Stimulated activated CD8-positive, alpha-beta memory T cell treated with anti-CD3 and anti-CD28 coated beads, Interleukin-2, amount 100 ng/mL, for 48 hours (primary cell): ENCODE data around the gene HRH3.

Source experiments
- DNase-seq, 2 donors: peaks; one replicate each; pipeline ENCODE4 v3.0.0-alpha.2; 2020; ENCODE audit warnings: low read depth in 2 of 2

The HRH3 gene

DNA sequence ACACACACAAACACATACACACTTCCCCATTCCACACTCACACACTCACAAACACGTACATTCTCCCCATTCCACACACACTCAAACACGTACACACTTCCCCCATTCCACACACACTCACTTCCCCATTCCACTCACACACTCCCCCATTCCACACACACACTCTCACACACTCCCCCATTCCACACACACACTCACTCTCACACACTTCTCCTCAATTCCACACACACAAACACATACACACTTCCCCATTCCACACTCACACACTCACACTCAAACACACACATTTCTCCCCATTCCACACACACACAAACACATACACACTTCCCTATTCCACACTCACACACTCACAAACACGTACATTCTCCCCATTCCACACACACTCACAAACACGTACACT lies 9.6 kb upstream of the HRH3 start:
- no peak for DNase-seq

DNA sequence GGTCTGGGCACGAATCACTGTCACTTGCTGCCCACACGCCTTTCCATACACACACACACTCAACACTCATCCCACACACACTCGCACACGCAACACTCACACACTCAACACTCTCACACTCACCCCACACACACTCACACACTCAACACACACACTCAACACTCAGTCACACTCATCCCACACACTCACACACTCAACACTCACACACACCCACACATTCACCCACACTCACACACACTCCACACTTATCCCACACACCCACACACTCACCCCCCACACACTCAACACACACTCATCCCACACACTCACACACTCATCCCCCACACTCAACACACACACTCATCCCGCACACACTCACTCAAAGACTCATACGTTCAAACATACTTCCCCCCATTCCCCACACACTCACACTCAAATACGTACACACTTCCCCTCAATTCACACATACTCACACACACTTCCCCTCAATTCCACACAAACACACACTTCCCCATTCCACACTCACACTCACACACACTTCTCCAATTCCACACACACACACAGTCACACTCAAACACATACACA lies 9.0 kb upstream of the HRH3 start:
- no peak for DNase-seq

DNA sequence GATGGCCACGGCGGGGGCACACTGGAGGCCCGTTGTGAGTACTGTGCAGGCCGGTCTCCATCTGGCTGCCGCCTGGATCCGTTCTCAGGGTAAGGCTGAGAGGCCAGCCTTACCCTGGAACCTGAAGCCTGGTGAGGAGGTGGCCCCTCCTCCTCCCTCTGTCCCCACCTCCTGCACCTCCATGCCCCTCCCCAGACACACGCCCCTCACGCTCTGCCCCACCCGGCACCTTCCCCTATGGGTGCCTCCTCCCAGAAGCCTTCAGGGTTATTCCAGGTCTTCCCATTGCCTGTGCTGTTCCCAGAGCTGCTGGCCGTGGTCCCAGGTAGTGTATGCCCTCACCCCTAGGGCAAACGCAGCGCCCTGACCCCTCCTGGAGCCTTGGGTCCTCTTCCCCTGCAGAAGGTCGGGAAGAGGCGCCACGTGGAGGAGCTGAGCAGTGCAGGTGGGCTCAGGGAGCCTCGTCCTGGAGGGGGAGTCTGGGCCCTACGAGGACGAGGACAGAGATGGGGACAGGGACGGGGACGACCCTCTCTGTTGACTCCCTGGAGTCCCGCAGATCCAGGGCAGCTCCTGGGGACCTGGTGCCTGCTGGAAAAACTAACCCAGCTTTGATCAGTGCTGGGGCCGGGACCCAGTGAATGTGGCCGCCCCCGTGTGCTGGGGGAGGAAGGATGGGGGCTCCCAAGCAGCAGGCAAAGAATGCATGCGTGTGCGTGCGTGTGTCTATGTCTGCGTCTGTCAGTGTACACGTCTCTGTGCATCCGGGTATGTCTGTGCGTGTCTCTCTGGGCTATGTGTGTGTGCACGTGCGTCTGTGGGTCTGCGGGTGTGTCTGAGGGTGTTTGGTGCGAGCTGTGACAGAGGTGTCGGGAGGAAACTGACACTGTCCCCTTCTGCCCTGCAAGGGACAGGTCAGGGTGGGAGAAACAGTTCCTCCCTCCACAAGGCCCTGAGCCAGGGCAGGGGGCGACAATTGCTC lies 8.2 kb upstream of the HRH3 start:
- DNase-seq, result no peak

DNA sequence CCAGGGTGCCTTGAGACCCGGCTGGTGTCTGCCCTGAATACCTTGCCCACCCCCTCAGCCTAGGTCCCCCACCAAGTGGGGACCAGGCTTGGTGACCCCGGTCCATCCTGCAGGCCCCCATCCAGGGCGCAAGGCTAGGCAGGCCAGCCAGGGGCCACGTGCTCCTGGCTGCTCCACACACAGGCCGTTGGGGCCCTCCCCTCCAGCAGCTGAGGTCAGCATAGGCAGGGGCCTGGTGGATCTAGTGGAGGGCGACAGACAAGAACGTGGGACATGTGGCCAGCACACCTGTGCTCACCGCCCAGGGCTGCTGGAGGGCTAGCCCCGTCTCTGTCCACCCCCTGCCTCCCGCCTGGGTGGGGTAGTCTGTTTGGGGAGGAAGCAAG lies 7.5 kb upstream of the HRH3 start:
- no peak for DNase-seq

DNA sequence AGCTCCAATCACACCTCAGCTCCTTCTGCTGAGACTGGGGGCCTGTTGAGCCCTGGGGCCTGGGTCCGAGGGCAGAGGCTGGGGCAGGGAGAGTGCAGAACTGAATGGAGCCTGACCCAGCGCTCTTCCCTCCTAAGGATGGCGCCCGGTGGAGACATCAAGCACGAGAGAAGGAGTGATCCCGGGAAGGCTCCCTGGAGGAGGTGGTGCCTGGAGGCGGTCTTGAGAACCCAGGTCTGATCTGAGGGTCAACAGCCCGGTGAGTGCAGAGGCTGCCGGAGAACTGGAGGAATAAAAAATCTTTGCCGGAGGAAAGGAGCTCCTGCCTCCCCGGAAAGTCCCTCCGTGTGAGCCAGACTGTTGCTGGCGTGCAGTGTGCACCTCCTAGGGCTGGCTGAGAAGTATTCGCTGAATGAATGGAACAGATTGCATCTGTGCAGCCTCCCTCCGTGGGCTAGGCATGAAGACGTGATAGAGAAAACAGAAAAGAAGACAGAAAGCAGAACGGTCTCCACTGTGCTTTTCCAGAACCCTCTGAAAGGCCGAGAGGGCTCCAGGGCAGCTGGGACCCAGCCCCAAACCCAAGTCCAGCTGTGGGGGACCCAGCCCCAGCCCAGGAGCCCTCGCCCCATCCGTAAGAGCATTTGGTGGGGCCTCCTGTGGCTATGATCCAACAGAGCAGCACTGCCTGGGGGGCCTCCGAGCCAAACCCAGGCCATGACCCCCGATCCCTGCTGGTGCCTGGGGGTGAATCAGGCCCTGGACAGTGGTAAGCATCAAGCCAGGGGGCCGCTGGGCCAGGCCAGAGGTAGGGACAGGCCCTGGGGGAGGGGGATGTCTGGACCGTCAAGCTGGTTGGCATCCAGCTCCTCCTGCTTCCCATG lies 6.9 kb upstream of the HRH3 start:
- DNase-seq, result no peak

DNA sequence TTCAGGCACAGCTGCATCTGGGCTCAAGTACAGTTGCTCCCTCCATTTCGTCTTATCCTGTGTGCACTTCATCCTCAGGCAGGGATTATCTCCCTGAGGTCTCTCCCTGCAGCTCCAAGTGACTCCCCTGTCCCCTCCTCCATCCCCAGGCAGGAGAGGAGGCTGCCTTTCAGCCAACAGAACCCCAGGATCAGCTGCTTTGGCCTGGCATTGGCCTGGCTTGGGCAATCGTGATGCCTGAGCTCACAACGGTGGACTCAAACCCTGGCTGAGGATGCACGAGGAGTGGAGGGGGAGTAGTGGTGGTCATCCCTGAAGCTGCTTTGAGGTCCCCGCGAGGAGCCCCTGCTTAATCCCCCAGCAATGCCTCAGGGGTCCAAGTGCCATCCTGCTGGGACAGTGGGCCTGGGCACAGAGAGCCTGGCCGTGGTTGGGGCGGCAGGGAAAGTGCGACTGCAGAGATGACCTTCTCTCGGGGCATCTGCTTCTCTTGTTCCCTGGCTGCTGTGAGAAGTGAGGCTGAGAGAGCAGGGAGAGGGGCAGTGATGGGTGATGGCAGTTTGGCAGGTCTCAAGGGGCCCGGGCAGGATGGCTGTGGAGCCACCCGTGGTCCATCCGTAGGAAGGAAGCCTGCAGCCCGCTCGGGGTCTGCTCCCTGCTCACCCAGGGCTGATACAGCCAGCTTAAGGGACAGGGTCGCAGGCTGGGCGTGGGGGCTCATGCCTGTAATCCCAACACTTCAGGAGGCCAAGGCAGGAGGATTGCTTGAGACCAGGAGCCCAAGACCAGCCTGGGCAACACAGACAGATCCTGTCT lies 6.0 kb upstream of the HRH3 start:
- DNase-seq, result no peak

DNA sequence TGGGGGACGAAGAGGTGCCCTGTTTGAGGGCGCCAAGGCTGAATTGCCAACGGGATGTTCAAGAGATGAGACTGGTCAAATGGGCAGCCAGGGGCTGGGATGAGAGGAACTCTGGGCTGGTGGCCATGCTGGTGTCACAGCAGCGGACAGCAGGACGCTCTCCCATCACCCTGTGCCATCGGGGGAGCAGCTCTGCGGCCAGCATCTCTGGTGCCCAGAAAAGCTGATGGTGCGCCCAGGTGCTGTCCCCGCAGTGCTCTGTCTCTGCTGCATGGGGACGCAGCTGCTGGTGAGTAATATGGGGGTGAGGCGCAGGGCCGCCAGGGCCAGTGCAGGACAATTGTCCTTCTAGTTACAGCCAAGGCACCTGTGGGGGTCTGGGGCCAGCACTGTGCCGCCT lies 4.9 kb upstream of the HRH3 start:
- DNase-seq, result no peak

DNA sequence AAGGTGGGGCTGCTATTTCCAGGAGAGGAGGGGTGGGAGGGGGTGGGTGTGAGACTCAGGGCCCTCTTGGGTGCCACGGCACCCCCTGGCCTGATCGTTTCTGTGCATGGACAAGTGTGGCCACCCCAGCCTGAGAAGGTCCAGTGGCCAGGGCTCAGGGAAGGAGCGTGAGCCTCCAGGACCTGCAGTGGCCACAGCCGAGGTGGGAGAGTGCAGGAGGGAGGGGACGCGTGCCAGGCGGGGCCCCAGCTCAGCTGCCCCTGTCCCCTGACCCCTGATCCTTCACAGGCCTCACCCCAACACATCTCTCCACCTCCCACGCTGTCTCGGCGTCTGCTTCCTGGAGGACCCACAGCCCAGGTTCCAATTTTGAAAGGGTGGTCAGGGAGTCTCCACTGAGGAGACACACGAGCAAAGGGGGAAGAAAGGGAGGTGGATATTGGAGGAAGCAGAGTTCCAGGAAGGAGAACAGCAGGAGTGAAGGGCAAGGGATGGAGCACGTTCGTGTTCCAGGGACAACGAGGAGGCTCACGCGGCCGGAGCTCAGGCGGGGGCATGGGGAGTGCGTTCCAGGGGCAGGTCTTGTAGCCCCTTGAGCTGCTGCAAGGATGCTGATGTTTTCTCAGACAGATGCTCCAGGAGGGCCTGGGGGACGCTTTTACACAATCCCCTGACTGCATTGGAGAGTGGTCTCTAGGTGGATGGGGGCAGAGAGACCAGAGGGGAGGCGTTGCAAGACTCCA lies 4.2 kb upstream of the HRH3 start:
- no peak for DNase-seq

DNA sequence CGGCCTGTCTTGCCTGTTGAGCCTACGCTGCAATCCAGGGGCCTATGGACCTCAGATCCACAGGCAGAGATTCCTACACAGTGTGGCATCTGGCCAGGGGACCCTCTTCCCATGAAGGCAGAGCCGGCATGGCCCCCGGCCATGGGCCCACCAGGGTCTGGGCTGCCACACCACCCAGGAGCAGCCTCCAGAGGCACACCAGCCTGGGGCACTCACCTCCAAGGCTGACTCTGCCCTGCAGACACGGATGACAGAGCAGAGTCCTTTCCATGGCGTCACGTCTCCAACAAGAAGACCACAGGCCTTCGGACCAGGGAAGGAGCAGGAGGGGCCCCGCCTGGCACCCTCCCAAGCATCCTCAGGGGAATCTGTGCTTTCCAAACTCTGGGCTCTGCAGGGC lies 3.5 kb upstream of the HRH3 start:
- DNase-seq, result no peak

DNA sequence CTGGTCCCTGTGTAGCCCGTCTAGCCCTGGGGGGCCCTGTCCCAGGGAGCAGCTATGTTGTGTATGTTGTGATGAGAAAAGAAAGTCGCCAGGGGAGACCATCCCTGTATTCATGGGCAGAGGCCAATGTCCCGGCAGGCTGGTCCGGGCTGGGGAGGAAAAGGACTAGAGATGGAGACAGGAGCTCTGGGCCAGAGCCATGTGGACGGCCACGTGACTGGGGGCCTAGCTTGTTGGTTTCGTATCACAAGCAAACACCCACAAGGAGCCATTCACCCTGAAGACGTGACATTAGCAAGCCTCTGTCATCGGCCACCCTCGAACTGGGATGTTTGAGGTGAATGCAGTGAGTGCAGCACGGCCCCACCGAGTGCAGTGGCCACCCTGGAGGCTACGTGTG lies 2.9 kb upstream of the HRH3 start:
- no peak for DNase-seq

DNA sequence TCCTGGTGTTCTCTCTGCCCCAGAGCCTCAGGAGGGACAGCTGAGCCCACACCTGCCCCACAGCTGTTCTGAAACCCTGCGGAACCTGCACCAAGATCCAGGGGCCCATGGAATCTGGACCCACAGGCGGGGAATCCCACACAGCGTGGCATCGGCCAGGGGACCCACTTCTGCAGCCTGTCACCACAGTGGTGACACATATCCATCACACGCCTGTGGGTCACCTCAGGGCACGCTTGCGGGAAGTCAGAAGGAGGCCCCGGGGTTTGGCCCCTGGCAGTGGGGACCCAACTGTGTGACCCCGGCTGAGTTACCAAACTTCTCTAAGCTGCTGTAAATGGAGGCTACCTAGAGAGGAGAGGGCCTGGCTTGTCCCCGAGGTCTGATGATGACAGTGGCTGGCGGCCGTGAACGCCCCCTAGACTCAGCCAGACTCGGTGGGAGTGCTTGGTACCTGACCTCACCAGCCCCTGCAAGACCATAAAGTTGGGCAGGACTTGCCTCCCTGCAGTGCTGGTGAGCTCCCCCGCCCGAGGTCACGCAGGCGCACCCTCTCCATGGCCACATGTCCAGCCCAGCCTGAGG lies 2.3 kb upstream of the HRH3 start:
- DNase-seq, result no peak

DNA sequence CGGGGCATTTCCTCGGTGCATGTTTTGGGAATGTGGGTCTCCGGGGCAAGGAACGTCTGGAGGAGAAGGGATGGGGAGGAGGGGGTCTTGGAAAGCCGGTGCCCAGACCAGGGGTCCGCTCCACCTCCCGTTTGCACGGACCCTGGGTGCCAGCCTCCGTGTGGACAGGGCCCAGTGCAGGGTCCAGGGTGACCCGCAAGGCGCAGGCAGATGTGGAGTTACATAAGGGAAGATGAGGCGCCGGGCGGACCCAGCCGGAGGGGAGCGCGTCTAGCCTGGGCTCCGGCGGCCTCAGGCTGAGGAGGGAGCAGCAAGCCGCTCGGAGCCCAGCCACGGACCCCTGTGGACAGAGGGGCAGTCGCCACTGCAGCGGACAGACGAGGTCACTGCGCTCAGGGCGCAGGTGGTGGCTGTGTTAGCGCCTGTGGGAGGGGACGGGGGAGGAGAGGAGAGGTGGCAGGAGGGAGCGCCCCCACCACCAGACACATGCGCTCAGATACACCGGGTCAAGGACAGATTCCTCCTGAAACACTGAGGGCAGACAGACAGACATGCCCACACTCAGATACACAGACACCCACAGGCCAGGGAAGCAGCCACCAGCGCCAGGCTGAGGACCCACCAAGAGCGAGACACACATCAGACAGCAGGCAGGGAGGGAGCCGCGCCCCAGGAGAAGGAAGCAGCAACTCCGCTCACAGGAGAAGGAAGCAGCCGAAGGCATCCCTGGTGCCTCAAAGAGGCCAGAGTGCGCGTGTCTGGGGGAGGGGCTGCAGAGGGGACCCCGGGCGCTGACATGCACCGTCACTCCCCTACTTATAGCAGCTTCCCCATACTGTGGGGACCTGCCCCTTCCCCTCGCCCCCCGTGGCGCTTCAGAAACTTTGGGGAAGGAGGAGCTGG lies 839 bp upstream of the HRH3 start:
- no peak for DNase-seq

DNA sequence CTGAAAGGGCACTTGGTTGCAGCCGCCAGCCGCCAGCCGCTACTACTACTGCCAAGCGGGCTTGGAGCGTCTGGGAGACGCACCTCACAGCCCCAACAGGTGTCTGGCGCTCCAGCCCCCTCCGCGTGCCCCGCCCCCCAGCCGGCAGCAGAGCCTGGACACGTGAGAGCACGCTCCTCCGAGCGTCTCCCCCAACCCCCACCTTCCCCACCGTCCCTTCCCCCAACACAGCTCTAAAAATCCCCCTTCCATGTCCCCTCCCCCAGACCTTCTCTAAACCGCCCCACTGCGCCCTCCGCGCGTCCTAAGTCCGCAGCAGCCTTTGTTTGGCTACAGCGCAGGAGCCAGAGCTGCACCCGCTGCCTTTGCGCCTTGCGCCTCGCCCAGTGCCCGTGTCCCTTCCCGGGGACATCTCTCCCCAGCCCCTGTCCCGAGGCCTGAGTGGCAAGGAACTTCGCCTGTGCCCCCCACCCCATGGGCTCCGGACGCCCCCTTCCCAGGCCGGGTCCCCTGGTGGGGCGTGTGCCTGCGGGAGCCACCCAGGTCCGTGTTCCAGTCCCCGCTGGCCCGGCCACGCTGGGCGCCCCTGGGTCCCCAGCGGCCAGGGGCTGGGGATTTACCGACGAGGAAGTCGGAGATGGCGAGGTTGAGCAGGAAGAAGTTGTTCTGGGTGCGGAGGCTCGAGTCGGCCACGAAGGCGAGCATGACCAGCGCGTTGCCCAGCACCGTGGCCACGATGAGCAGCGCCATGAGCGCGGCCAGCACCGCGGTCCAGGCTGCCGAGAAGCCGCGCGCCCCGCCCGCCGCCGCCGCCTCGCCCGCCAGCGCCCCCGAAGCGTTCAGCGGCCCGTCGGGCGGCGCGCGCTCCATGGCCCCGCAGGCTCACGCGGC lies 732 bp downstream of the HRH3 start:
- DNase-seq, result no peak

DNA sequence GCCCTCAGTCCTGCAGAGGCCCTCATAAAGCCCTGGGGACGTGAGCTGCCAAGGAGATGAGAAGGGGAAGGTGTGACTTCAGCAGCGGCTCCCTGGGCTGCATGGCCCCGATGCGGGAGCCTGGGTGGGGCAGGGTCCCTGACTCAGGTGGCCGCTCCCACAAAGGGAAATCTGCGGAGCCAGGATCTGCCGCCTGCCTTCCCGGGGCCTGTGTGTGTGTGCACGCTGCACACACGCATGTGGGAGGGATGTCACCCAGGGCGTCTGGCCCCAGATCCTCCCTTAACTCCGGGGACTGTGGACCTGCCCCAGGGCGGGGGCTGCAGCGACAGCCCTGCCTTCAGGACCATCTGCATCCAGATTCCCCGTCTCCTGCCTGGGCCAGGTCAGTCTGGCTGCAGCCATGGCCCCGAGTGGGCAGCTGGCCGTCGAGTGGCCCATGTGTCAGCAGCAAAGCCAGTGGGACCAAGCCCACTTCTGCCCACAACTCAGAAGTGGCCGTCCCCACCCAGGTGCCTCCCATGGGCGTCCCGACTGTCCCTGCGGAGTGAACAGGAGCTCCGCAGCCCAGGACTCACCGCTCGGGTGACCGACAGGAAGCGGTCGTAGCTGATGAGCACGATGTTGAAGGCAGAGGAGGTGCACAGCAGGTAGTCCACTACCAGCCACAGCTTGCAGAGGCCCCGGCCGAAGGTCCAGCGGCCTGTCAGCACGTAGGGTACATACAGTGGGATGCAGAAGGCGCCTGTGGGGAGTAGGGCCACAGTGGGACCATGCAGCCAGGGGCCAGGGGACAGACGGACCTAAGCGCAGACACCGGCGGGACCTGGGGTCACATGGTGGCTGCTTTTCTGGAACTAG lies 1.9 kb downstream of the HRH3 start:
- no peak for DNase-seq

DNA sequence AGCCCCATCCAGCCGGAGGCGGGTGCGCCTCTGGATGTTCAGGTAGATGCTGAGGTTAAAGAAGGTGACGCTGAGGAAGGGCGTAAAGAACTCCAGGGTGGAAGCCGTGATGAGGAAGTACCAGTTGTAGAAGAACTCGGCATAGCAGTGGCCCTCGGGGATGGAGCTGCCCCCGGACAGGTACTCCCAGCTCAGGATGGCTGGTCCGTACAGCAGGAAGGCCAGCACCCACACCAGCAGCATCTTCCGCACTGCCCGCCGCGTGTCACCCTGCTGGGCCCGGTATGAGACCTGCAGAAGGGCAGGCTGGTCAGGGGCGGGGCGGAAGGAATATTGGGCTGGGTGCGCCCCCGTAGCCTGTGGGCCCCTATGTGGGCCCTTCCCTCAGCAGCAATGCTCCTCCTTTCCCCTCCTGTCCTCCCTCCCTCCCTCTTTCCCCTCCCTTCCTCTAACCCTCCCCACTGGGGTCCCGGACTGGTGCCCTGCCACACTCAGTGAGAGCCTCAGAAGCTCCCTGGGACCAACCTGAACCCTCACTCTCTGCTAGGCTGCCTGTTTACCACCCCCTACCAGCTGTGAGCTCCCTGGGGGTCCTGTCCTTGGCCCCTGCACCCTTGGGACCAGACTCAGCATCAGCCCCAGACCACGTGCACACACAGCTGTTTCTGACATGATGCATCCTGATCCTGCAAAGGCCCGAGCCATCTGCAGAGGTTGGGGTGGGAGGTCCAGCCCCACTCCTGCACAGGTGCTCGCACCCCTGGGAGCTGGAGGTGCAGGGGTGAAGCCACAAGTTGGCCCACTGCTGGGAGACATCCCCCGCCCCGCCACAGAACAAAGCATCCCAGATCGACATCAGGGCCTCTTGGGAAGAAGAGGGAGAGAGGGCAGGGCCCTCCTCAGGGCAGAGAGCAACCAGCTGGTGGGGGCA lies 3.2 kb downstream of the HRH3 start:
- DNase-seq, result no peak

DNA sequence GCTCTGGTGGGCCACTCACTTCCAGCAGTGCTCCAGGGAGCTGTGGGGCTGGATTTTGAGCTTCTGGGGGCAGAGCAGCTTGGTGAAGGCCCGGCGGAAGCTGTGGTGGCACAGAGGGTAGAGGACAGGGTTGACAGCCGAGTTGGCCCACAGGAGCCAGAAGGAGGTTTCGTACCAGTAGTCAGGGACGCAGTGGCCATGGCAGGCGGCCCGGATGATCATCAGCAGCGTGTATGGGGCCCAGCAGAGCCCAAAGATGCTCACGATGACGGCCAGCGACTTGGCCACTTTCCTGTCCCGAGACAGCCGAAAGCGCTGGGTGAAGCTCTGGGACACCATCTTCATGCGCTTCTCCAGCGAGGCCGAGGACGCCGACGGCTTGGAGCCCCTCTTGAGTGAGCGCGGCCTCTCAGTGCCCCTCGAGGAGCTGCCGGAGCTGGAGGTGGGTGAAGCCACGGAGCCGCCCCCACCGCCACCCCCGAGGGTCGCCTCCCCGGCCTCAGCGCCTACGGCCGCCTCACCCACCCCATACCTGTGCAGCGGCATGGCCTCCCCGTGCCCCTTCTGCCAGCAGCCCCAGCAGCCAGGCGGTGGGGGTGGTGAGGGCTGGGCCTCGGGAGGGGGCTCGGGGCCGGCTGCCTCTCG lies 4.0 kb downstream of the HRH3 start:
- DNase-seq, result no peak
